Measurements from ENCODE around the gene NUTM2D. TPM values are rescaled to one million over a fixed set of nuclear protein-coding genes. Genes with fewer than 3 reads are reported as not detected.
"Not testable (repeated sequence)": the region's sequence is repeated elsewhere in the genome, so short reads cannot be mapped to it uniquely, and the experiment has no call there.

Gene NUTM2D
- total RNA-seq: 1 to 10 TPM; 1.5 to 1.6 TPM

GRCh38 chr10:87357444-87357843 lies at the start of gene NUTM2D:
Gene NUTM2D (plus strand): TSS chr10:87357744. CDS start chr10:87358266, 522 bp downstream.
- CTCF ChIA-PET, POLR2A ChIA-PET: not testable (repeated sequence)

DNA sequence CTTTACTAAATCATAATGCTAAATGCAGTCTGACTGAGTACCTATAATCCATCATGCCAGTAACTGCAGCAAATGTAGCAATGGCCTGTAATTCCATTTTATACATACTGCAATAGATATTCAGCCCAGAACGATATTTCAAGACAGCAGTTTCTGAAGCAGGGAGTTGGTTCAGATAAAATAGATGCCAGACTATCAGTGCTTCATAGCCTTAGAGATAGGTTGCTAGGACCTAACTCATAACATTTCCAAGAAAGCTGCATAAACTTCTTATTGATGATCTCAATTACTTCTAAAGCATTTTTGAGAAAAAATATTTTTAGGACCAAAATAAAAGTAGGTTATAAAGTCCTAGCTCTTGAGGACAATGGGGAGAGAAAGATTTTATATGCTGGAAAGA lies 48.8 kb upstream of the NUTM2D start:
- POLR2A ChIA-PET, CTCF ChIA-PET: not testable (repeated sequence)

DNA sequence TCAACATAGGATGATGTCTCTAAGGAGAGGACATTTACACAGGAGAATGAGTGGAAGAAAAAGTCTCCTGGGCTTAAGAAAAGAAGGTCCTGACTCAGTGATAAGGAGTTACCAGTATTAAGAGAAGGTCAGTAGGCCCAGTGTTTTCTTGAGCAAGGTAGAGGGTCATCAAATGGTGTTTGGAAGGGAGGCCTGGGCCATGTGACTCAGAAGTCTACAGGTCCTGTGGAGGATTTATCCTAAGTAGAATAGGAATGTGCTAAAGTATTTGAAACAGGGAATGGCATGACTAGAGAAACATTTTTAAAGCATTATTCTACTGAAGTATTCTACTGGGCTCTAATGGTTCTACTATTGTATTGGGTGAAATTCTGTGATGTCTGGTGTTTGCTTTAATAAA lies 47.9 kb upstream of the NUTM2D start:
- POLR2A ChIA-PET, CTCF ChIA-PET: not testable (repeated sequence)

DNA sequence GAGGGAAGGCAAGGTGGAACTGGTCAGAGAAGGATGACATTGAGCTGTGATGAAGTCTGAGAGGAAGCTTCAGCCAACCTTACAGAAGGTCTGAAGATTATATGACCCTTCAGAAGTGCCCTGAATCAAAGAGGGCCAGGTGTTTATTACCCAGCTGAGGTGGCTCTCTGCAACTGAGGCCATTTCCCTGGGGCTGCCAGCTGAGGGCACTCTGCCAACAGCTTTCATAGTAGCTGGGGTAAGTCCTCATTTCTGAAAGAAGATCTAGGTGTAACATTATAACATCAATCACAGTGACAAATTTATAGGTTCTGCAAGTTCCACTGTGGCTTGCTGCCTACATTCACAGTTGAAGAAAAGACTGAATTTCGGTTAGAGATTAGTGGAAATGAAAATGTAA lies 46.0 kb upstream of the NUTM2D start:
- POLR2A ChIA-PET, CTCF ChIA-PET: not testable (repeated sequence)

GRCh38 chr10:87313649-87314359 lies 43.7 kb upstream of the NUTM2D start:
- CTCF ChIA-PET: interaction anchor here (0.6 kb wide), 1 partner anchor 222 kb away, joined by 5 read pairs; no protein-coding TSS in a partner anchor
- POLR2A ChIA-PET: not testable (repeated sequence)

DNA sequence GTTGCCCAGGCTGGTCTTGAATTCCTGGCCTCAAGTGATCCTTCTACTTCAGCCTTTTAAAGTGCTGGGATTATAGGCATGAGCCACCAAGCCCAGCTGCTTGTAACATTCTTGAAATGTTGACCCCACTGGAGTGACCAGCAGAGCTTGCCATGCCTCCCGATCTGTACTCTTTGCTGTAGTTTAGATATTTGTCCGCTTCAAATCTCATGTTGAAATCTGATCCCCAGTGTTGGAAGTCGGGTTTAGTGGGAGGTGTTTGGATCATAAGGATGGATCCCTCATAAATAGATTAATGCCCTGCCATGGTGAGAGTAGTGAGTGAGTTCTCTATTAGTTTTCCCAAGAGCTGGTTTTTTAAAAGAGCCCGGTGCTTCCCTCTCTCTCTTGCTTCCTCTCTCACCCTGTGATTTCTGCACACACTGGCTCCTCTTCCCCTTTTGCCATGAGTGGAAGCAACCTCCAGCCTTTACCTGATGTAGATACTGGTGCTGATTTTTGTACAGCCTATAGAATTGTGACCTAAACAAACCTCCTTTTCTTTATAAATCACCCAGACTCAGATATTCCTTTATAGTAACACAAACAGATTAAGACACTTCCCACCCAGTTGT lies 43.1 kb upstream of the NUTM2D start:
- POLR2A ChIA-PET: not testable (repeated sequence)
- CTCF ChIA-PET: interaction anchor here (0.6 kb wide), 1 partner anchor 221 kb away, joined by 5 read pairs; no protein-coding TSS in a partner anchor

GRCh38 chr10:87321505-87321904 lies 36.0 kb upstream of the NUTM2D start:
- POLR2A ChIA-PET: interaction anchor here (0.6 kb wide), 1 partner anchor 440 kb away, joined by 5 read pairs; no protein-coding TSS in a partner anchor
- CTCF ChIA-PET: not testable (repeated sequence)

DNA sequence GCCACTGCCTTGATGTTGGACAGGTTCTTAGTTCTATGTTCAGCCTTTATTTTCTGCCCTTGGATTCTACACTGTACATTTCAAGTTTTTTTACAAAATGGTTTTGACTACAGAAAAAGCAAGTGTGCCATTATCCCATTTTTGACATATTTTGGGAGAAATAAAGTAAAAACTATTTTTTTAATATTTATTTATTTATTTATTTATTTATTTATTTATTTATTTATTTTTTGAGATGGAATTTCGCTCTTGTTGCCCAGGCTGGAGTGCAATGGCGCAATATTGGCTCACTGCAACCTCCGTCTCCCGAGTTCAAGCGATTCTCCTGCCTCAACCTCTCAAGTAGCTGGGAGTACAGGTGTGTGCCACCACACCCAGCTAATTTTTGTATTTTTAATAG lies 33.0 kb upstream of the NUTM2D start:
- CTCF ChIA-PET, POLR2A ChIA-PET: not testable (repeated sequence)

DNA sequence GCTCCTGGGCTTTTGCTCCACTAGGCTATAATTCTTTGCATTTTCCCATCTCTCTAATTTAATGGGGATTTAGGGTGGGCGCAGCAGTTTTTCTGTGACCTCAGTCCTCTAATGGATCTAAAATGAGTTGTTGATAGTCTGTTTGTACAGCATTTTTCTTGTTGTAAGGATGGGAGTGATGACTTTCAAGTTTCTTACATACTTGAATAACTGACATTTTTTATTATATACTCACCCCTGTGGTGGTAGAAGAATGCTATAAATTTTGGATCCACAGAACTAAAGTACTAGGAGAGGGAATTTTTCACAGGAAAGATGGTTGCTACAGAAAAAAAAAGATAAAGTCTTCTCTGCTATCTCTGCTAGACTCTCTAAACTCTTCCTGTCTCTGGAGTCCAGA lies 29.6 kb upstream of the NUTM2D start:
- POLR2A ChIA-PET, CTCF ChIA-PET: not testable (repeated sequence)

DNA sequence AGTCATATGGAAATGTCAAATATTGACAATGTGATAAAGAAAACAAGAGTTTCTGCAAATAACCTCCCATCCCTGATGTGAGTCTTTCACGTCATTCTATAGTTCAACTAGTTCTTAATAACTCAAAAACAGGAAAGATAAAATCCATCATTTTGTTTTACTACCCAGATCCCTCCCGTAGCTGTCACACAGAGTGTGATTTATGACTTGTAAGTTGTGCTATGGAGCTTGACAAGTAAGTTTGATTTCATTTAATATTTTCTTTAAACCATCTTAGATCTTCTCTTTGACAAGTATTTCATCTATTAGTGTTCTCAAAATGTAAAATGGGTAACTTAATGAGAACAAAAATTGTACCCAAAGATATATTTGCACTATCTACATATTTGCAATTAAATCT lies 28.4 kb upstream of the NUTM2D start:
- CTCF ChIA-PET, POLR2A ChIA-PET: not testable (repeated sequence)

GRCh38 chr10:87332687-87333086 lies 24.9 kb upstream of the NUTM2D start:
- POLR2A ChIA-PET, CTCF ChIA-PET: not testable (repeated sequence)

DNA sequence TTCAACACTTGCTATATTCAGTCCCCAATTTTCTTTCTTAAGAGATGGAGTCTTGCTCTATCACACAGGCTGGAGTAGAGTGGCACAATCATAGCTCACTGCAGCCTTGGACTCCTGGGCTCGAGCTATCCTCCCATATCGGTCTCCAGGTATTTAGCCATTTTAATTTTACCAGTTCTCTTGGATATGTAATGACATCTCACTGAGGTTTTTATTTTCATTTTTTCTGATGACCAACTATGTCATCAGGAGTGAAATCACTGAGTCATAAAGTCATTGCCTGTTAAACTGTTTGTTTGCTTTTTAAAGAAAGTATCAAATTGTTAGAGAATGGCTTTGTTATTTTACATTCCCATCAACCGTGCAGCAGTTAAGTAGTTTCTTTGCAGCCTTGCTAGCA lies 17.1 kb upstream of the NUTM2D start:
- POLR2A ChIA-PET, CTCF ChIA-PET: not testable (repeated sequence)

DNA sequence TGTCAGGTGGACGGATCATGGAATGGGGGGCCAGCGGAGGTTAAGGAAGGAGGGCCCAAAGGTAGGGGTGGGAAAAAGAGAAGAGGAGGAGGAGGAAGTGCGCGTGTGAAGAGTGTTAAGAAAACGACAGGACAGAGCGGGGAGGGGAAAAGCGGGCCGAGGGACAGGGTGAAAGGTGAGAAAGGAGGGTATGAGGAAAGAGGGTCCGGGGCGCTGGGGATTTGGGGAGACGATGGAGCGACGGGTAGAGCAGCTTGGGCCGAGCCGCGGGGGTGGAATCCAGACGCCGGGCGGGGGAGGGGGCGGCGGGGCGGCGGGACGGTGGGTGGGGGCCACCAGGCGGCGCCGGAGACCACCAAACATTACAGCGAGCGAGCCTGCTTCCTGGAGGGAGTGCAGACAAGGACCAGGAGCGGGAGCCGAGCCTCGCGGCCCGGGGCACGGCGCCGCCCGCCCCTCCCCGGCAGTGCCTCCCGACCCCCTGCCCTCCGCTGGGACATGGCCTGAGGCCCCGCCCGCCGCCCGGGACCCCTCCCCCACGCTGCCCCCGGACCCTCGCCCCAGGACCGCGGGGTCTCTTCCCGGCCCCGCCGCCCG lies 15.9 kb upstream of the NUTM2D start:
- POLR2A ChIA-PET, CTCF ChIA-PET: not testable (repeated sequence)

DNA sequence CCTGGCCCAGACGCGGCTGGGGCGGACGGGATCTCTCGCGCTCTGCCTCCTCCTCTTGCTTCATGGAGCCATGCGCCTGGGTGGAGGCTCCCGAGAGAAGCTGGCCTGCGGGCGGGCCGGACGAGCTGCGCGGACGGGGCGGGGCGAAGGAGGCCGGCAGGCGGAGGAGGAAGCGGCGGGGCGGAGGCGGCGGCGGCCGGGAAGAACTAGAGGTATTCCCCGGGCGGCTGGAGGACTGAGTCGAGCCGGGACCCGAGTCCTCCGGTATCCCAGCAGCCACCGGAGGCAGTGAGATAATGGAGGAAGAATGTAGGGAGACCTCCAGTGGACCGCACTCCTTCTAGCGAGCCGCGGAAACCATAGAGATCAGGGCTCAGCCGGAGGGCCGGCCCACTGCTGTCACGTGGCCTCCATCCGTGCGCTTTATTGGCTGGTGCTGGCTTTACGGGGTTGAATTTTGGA lies 15.3 kb upstream of the NUTM2D start:
- CTCF ChIA-PET, POLR2A ChIA-PET: not testable (repeated sequence)

DNA sequence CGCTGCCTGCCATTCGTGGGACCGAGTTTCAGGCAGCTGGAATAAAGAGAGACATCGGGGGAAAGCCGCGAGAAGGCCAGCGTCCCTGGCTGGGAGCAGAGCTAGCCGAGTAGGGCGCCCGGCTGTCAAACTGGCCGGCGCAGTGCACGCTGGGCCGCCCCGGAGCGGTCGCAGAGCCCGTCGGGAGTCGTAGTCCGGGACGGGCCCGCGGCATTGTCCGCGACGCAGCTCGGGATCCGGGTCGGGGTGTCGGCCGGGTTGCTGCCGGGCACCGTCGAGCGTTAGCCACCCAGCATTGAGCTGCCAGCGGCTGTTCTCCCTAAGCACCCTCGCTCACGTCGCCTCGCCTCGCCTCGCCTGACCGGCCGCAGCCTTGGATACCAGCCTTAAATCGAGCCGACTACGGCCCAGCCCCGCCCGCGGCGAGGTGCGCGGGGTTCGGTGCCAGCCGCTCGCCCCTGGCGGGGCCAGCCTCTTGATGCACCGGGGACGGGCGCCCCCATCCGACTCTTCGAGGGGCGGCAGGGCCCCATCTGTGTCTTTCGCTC lies 14.8 kb upstream of the NUTM2D start:
- CTCF ChIA-PET, POLR2A ChIA-PET: not testable (repeated sequence)

- CTCF ChIA-PET, POLR2A ChIA-PET: not testable (repeated sequence)
Observed at GRCh38 chr10:87345743-87346142, 11.8 kb upstream of the NUTM2D start.

DNA sequence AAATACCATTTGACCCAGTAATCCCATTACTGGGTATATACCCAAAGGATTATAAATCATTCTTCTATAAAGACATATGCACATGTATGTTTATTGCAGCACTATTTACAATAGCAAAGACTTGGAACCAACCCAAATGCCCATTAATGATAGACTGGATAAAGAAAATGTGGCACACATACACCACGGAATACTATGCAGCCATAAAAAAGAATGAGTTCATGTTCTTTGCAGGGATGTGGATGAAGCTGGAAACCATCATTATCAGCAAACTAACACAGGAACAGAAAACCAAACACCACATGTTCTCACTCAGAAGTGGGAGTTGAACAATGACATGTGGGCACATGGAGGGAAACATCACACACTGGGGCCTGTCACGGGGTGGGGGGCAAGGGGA lies 7.4 kb upstream of the NUTM2D start:
- CTCF ChIA-PET, POLR2A ChIA-PET: not testable (repeated sequence)

DNA sequence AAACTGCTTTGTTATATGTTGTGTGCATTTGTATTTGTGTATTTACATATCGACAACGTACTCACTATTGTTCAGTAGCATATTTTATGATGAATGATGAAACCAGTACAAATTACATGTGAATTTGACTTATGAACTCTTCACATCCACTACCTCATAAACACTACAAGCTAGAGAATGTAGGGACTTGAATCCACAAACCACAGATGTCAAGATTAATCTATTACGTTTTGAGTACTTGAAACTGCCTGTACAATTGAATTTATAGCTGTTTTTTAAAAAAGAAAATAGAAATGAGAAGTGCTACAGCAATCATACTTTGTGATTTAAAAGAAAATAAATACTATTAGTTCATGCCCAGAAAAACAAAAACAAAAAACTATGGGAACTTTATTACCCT lies 4.7 kb upstream of the NUTM2D start:
- CTCF ChIA-PET: not testable (repeated sequence)

GRCh38 chr10:87355110-87355509 lies 2.4 kb upstream of the NUTM2D start:
- POLR2A ChIA-PET: not testable (repeated sequence)

More for the DNA sequence above, 4.7 kb upstream of the NUTM2D start:
- POLR2A ChIA-PET: not testable (repeated sequence)

DNA sequence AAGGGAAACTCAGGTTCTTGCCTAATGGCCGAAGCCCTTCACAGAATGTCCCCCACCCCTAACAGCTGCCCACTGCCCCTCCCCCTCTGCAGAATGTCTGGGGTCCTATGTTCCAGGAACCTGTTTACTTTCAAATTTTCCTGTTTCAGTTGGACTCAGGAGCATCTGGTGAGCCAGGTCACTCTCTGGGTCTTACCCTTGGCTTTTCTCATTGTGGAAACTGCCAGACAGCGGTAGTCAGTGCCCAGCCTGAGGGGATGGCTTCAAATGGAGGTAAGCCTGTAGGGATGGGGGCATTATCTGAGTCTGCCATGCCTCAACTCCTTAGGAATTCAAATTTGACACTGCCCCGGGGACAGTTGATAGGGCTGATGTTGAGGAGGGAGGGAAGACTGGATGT lies 615 bp downstream of the NUTM2D start:
- POLR2A ChIA-PET, CTCF ChIA-PET: not testable (repeated sequence)

More at GRCh38 chr10:87355110-87355509, 2.4 kb upstream of the NUTM2D start:
- CTCF ChIA-PET: not testable (repeated sequence)

- CTCF ChIA-PET, POLR2A ChIA-PET: not testable (repeated sequence)
Observed at GRCh38 chr10:87369514-87370112, 12.1 kb downstream of the NUTM2D start.
